HCT116 (cell line): Measurements from ENCODE around the gene ACMSD.

Experiments used
- CEBPB ChIP-seq: IDR thresholded peaks from 2 replicates; pipeline ENCODE4 v1.6.1; 2012; ENCODE audit warnings: low read depth
- ZFX ChIP-seq: fragments of 450-650 bp; IDR thresholded peaks from 2 replicates; pipeline ENCODE4 v1.6.1; 2017
- TF ChIP-seq, protein P1 (sequence below): IDR thresholded peaks from 2 replicates; pipeline ENCODE4 v1.6.1; 2012
- TF ChIP-seq, protein P2 (sequence below), 3 experiments: fragments of 200-600 bp in 1 of 3; sonication (generic) in 1 of 3; IDR thresholded peaks in 2 of 3; conservative IDR thresholded peaks in 1 of 3; 2 replicates each; pipeline ENCODE4 v1.5.1; 2012 to 2017; ENCODE audit warnings: low read depth in 2 of 3, low read length in 2 of 3, antibody characterized with exemption in 1 of 3, borderline replicate concordance in 1 of 3, control low read depth in 1 of 3, mild to moderate bottlenecking in 1 of 3, mixed read lengths in 1 of 3, mixed run types in 1 of 3, moderate library complexity in 1 of 3; ENCODE audit not compliant: insufficient read depth in 1 of 3

DNA sequence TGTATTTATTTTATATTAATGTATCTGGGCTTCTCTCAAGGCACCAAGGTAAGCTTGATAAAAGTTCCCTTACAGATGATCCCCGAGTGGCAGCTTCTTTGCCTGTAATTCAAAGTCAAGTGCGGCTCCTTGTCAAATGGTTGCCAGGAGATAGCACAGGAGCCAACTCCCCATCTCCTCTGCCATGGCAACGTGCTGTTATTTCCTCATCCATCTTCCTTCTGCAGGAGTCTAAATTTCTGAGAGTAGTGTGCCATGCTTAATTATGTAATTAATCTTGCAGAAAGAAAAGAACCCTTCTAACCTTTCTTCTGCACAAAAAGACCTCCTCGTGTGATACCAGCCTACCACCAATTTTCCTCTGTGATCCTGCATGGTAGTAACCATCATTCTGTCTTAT is 46.2 kb upstream of the ACMSD start:
- TF ChIP-seq ZFX = no peak
- no peak for TF ChIP-seq CEBPB
- TF ChIP-seq, protein P1, sequence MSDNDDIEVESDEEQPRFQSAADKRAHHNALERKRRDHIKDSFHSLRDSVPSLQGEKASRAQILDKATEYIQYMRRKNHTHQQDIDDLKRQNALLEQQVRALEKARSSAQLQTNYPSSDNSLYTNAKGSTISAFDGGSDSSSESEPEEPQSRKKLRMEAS = no peak
- TF ChIP-seq, protein P2, sequence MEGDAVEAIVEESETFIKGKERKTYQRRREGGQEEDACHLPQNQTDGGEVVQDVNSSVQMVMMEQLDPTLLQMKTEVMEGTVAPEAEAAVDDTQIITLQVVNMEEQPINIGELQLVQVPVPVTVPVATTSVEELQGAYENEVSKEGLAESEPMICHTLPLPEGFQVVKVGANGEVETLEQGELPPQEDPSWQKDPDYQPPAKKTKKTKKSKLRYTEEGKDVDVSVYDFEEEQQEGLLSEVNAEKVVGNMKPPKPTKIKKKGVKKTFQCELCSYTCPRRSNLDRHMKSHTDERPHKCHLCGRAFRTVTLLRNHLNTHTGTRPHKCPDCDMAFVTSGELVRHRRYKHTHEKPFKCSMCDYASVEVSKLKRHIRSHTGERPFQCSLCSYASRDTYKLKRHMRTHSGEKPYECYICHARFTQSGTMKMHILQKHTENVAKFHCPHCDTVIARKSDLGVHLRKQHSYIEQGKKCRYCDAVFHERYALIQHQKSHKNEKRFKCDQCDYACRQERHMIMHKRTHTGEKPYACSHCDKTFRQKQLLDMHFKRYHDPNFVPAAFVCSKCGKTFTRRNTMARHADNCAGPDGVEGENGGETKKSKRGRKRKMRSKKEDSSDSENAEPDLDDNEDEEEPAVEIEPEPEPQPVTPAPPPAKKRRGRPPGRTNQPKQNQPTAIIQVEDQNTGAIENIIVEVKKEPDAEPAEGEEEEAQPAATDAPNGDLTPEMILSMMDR (IDR thresholded peaks at IDR 0.05 in 2 of 3, conservative IDR thresholded peaks at IDR 0.05 in 1 of 3; ENCODE audit: borderline replicate concordance in 1 of 3, insufficient read depth in 1 of 3, low read depth in 2 of 3, low read length in 2 of 3) = no peak
